Mononuclear cell (primary cell): ENCODE measurements around the gene WASF3. TPM values are rescaled to one million over a fixed set of nuclear protein-coding genes. Genes with fewer than 3 reads are reported as not detected.

Experiments
- H3K27me3 ChIP-seq: 2 replicates; pipeline ENCODE4 v1.6.0; 2011; ENCODE audit warnings: low read length, control low read depth; ENCODE audit not compliant: insufficient read depth
- H3K4me1 ChIP-seq: 2 replicates; pipeline ENCODE4 v1.5.1; 2011; ENCODE audit warnings: mild to moderate bottlenecking, low read length, control low read depth; ENCODE audit not compliant: insufficient read depth
- H3K4me3 ChIP-seq: 2 replicates; pipeline ENCODE4 v1.5.1; 2011; ENCODE audit warnings: mild to moderate bottlenecking, low read length, moderate library complexity
- H3K9me3 ChIP-seq: 2 replicates; pipeline ENCODE4 v1.5.1; 2011; ENCODE audit warnings: low read depth, mild to moderate bottlenecking, control low read depth, low read length
- total RNA-seq: library from RNA; depleted of rRNA; stranded (reverse); fragments of >200 nt; gene quantifications from one replicate; pipeline ENCODE4 v1.2.3, GENCODE V29; 2012

Gene WASF3
- total RNA-seq, 1 donor: 0.94 TPM

DNA sequence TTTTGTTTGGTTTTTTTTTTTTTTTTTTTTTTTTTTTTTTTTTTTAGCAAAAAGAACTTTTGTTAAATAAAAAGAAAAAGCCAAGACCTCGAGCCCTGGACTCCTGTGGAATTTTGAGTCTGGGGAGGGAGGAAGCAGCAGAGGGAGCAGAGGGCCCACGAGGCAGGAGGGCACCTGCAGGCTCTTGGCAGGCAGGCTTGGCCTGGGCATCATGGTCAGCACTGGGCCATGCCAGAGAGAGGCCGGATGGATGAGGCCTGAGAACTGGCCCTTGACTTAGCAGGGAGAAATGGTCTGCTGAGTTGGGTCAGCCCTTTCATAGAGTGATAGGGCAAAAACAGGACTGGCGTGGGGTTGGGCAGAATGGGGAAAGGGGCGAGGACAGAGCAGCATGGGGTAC is 102.7 kb downstream of the WASF3 start:
- Histone ChIP-seq H3K27me3 (no peaks in the 10 kb centered on the region), H3K4me3 (no peak overlapping the region), H3K4me1 (no peaks in the 10 kb centered on the region), H3K9me3 (no peaks in the 10 kb centered on the region)

DNA sequence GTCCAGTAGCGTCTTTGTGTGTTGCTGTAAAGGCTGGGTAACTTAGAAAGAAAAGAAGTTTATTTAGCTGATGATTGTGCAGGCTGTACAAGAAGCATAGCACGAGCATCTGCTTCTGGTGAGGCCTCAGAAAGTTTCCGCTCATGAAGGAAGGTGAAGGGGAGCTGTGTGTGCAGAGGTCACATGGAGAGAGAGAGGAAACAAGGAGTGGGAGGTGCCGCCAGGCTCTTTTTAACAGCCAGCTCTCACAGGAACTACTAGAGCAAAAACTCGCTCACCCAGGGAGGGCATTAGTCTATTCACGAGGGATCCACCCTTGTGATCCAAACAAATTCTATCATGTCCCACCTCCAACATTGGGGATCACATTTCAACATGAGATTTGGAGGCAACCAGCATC is 103.3 kb downstream of the WASF3 start:
- H3K9me3 ChIP-seq: no peaks in the 10 kb centered on the region
- H3K4me1 ChIP-seq: no peaks in the 10 kb centered on the region
- H3K27me3 ChIP-seq: no peaks in the 10 kb centered on the region
- H3K4me3 ChIP-seq: no peak overlapping the region

DNA sequence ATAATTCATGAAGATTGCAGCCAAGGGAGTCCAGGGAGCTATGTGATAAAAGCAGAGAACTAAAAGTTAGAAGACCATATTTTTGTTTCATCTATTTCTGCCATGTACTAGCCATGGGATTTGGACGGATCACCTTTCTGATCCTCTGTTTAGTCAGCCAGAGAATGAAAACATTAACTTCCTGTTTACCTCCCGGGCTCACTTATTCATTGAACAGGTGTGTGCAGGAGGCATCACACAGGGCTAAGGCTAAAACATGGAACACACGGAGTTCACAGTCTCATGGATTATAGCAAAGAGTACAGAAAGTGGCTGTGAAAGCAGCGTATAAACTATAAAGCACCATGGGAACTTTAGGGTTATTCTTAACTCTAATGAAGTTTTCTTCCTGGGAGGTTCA is 106.3 kb downstream of the WASF3 start:
- no peaks in the 10 kb centered on the region for H3K4me1 ChIP-seq

DNA sequence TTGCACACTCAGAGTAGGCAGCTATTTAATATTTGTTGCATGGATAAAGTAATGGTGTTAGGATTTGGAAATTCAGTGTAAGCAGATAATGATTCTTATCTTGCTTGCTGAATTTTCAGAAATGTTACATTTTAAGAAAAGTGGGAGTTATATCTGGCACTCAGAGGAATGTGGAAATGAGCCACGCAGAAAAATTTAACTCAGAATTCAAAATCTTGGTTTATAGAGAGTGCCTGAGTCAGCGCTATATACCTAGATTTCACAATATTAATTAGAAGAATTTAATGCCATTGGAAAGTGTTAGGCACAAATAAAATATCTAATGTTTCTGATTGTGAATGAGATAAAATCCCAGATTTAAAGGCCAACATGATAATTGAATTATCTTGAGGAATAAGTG is 106.8 kb downstream of the WASF3 start:
- no peaks in the 10 kb centered on the region for H3K27me3 ChIP-seq
- H3K4me3 ChIP-seq: no peak overlapping the region
- no peaks in the 10 kb centered on the region for H3K9me3 ChIP-seq
- no peaks in the 10 kb centered on the region for H3K4me1 ChIP-seq

More for the DNA sequence above, 106.3 kb downstream of the WASF3 start:
- no peaks in the 10 kb centered on the region for H3K27me3 ChIP-seq
- no peak overlapping the region for H3K4me3 ChIP-seq
- no peaks in the 10 kb centered on the region for H3K9me3 ChIP-seq

DNA sequence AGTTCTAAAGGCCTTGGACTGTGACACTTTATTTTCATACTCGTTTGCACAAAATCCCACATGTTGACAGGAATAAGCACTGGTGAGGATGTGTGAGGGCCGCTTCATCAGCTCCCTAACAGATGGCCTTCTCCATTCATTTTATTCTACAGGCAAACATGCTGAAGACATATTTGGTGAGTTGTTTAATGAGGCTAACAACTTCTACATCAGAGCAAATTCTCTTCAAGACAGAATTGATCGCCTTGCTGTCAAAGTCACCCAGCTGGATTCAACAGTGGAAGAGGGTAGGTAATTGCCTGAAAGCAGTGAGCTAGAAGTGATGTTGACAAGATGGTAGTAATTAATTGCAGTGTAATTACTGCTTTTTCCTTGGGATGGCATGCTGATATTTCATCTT is 107.4 kb downstream of the WASF3 start:
- Histone ChIP-seq H3K9me3 (no peaks in the 10 kb centered on the region), H3K4me1 (no peaks in the 10 kb centered on the region)

DNA sequence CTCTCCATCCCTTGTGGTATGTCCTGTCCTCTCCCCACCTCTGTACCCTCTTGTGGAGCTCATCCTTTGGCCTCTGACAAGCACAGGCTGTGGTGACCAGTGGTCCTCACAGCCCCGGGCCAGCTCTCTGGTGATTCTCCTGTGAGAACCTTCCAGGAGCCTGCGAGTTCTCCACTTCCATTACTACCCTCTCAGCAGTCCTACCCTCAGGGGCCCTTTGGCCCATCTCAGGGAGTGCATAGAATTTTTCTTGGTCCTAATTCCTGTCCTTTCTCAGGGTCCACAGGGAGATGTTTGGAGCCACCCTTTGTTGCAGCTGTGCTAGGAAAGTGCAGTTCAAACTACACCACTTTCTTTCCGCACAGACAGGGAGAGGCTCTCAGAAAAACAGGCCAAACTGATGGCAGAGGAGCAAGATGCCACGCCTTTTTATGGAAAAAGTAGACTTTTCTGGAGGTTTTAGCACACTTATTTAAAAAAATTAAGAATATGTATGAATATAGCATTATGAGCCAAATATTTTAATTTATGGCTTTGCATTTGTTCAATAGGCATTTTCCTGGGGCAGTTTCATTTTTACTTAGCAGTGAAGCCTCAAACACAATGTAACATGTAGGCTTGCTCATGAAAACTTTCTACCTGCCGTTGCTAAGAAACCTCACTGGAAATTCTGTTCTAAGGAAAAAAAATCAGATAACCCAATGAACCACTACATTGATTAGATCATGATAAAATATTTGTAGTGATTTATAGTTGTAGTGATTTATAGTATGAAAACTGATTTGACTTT is 111.1 kb downstream of the WASF3 start:
- Histone ChIP-seq H3K27me3 (no peaks in the 10 kb centered on the region), H3K9me3 (no peaks in the 10 kb centered on the region), H3K4me3 (no peak overlapping the region), H3K4me1 (no peaks in the 10 kb centered on the region)

More for the DNA sequence above, 107.4 kb downstream of the WASF3 start:
- Histone ChIP-seq H3K27me3 (no peaks in the 10 kb centered on the region), H3K4me3 (no peak overlapping the region)

DNA sequence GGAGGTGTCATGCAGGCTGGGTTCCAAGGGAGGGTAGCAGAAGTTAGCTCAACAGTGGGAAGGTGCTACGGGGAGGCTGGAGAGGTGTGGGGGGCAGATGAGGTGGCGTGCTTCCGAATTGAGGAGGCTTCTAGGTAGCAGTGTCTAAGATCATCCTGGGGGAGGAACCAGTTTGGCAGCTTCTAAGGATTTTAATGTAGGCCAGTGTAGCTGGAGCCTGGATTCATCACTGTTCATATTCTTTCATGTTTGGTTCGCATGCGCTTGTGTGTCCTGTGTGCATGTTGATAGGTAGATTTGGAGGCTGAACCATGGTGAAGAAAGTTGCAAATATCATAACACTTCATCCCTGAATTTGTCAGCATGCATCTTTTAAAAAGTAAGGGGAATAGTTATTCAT is 116.4 kb downstream of the WASF3 start:
- peaks cover 3% of the 10 kb centered on the region for H3K27me3 ChIP-seq
- H3K4me1 ChIP-seq: no peaks in the 10 kb centered on the region
- no peaks in the 10 kb centered on the region for H3K9me3 ChIP-seq
- no peak overlapping the region for H3K4me3 ChIP-seq

DNA sequence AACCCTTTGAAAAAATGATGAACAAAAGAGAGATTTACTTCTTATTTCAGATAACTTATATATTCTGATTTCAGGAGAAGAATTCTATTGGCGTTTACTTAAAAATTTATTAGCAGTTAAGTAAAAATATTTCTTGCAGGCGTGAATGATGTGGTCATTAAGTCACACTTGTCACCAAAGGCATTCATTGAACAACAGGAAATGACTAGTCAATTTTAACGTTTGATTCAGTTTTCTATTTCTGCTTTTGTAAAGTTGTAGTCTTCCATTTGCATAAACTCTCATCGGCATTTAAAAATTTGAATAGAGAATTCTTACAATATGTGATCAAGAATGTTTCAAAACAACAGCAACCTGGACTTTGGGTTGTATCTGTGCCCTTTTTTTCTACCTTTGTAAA is 119.7 kb downstream of the WASF3 start:
- no peaks in the 10 kb centered on the region for H3K4me1 ChIP-seq
- peaks cover 3% of the 10 kb centered on the region for H3K27me3 ChIP-seq
- no peaks in the 10 kb centered on the region for H3K9me3 ChIP-seq
- no peak overlapping the region for H3K4me3 ChIP-seq

DNA sequence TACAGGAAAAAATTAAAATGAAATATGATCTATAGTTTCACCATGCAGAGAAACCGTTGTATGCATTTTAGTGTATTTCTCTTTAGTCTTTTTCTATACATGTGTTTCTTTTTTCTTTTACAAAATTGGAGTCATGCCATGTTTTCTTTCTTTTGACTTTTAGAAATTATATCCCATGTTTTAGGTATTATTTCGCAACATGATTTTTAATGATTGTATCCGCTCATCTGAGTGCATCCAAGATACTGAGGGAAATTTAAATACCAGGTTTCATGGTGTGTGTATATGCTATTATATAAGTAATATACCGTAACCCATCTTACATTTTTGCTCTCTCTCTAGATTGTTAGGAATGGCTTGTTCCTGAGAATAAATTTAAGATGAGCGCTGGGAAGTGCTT is 120.8 kb downstream of the WASF3 start:
- Histone ChIP-seq H3K4me3 (no peak overlapping the region), H3K27me3 (peaks cover 3% of the 10 kb centered on the region), H3K4me1 (no peaks in the 10 kb centered on the region), H3K9me3 (no peaks in the 10 kb centered on the region)

DNA sequence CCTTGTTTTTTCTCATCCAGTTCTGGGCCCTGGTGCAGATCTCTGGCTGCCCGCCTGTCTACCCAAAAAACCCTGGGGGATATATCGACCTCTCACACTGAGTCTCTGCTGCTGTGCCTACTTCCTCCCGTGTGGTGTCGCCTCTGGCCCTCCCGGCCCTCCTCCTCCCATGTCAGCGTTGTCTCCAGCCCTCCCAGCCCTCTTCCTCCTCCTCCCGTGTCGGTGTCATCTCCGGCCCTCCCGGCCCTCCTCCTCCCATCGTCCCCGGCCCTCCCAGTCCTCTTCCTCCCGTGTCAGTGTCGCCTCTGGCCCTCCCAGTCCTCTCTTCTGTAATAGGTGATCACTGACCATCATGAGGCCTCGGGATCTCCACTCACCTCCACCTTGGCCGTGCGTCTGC is 121.3 kb downstream of the WASF3 start:
- Histone ChIP-seq H3K9me3 (no peaks in the 10 kb centered on the region), H3K27me3 (peaks cover 3% of the 10 kb centered on the region), H3K4me3 (no peak overlapping the region), H3K4me1 (no peaks in the 10 kb centered on the region)

DNA sequence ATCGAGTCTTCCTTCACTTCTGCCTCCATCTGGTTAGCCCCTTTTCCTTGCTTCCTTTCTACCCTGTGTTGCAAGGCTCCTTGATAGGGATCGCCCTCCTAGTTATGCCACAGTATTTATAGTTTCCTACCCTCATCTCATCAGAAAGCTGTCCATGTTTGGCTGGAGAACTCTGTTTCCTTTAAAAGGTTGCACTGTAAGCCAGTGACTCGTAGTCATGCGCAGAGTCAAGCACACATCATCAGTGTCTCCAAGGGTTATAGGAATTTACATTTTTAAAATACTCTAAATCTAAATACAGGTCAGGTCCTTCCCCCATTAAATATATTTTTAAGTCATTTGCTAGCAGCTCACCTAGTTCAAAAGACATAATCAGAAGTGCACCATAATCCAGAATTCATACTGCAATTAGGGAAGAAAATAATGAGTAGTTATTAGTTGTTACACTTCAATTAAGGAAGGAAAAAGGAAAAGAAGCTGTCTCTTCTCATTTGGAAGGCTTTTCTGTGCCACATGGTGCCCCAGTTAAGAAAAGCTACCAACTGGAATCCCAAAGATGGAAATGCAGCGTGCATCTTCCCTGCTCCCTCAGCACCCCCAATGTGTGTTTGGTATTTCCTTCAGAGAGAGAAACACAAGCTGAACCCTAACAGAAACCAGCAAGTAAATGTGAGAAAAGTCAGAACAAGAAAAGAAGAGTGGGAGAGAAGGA is 122.1 kb downstream of the WASF3 start:
- H3K9me3 ChIP-seq: no peaks in the 10 kb centered on the region

DNA sequence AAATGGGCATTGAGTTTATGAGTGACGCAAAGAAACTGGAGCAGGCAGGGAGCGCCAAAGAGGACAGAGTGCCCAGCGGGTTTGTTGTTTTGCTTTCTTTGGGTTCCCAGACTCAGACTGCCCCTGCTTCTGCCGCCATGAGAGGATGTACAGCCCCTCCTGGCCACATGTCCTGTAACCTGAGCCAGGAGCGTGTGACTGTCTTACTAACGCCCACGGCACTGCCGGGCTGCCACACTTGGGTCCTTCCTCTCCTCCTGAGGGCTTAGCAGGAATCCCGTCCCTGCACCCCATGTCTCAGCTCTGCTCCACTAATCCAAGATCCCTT is 122.6 kb downstream of the WASF3 start:
- Histone ChIP-seq H3K4me1 (no peaks in the 10 kb centered on the region), H3K27me3 (peaks cover 3% of the 10 kb centered on the region), H3K9me3 (no peaks in the 10 kb centered on the region), H3K4me3 (no peak overlapping the region)

More for the DNA sequence above, 122.1 kb downstream of the WASF3 start:
- H3K4me1 ChIP-seq: no peaks in the 10 kb centered on the region
- H3K4me3 ChIP-seq: no peak overlapping the region
- peaks cover 3% of the 10 kb centered on the region for H3K27me3 ChIP-seq

DNA sequence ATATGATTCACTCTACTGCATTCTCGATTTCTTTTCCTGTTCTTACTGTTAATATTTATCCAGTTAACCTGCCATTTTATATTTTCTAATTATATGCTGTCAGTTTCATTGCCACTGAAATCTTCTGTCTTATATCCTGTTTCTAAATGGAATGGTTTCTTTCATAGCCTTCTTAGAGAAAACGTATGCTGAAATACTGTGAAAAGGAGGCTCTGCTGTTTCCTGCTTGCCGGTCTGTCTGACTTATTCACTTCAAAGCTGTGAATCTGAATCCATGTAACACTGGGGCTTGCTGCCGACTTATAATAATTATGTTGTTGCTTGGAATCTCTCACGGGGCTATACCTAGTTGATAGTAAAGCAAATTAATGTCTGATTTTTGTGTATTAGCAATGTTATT is 123.1 kb downstream of the WASF3 start:
- no peak overlapping the region for H3K4me3 ChIP-seq
- no peaks in the 10 kb centered on the region for H3K4me1 ChIP-seq
- H3K27me3 ChIP-seq: peaks cover 3% of the 10 kb centered on the region
- no peaks in the 10 kb centered on the region for H3K9me3 ChIP-seq

DNA sequence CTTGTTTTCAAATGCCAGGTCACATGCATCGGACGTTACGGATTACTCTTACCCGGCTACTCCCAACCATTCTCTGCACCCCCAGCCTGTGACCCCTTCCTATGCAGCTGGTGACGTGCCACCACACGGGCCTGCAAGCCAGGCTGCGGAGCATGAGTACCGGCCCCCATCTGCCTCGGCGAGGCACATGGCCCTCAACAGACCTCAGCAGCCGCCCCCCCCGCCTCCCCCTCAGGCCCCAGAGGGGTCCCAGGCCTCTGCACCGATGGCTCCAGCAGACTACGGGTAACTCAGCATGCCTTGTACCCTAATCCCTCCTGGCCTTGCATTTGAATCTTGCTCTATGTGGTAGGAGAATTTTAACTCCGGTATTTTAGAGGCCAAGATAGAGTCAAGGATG is 123.6 kb downstream of the WASF3 start:
- Histone ChIP-seq H3K4me1 (no peaks in the 10 kb centered on the region), H3K4me3 (no peak overlapping the region), H3K27me3 (peaks cover 3% of the 10 kb centered on the region), H3K9me3 (no peaks in the 10 kb centered on the region)

DNA sequence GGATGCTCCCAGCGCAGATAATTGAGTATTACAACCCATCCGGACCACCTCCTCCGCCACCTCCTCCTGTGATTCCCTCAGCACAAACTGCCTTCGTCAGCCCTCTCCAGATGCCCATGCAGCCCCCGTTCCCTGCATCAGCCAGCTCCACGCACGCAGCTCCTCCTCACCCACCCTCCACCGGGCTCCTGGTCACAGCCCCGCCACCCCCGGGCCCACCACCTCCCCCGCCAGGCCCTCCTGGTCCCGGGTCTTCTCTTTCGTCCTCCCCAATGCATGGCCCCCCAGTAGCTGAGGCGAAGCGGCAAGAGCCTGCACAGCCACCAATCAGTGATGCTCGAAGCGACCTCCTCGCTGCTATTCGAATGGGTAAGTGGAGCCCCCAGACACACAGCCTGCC is 125.1 kb downstream of the WASF3 start:
- no peak overlapping the region for H3K4me3 ChIP-seq
- H3K9me3 ChIP-seq: no peaks in the 10 kb centered on the region
- H3K27me3 ChIP-seq: no peaks in the 10 kb centered on the region
- no peaks in the 10 kb centered on the region for H3K4me1 ChIP-seq

DNA sequence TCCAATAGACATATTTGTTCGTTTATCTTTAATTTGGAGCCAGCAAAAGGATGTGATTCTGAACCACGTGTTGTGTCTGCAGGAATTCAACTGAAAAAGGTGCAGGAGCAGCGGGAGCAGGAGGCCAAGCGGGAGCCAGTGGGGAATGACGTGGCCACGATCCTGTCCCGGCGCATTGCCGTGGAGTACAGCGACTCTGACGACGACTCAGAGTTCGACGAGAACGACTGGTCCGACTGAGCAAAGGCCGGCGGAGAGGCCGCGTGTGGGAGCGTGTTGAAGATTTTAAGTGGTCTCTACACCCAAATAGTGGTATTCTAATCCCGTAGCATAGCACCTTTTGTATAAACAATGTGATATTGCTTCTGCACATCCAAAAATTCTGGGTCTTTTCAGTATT is 128.1 kb downstream of the WASF3 start:
- H3K27me3 ChIP-seq: no peaks in the 10 kb centered on the region
- no peak overlapping the region for H3K4me3 ChIP-seq
- H3K4me1 ChIP-seq: no peaks in the 10 kb centered on the region
- H3K9me3 ChIP-seq: no peaks in the 10 kb centered on the region
